Measurements from ENCODE around the gene JCHAIN. TPM values are rescaled to one million over a fixed set of nuclear protein-coding genes. Genes with fewer than 3 reads are reported as not detected.

JCHAIN gene
- total and polyA plus RNA-seq, 9 of the 15 experiments (the other 6 are each of a cell fraction or from before 2014, with no cell fraction given), result 0.04 to 0.68 (median 0.26) TPM; not detected in 5

DNA sequence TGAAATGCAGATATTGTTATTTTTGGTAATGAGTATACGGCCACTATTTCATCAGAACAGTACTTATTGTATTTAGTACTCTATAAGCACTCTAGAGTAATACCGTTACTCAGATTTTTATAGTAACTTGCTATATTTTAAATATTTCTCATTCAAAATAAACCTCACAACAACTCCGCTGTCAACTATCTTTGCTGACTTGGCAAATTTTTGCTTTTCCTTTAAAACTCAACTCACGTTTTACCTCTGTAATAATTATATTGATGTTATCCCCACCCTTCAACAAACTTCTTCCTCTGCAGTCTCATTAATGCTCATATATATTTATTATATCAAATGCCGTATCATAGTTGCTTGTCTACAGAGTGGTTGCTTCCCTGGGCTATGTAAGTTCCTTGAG is 9.0 kb downstream of the JCHAIN start:
- CTCF ChIA-PET (ENCODE audit: low intra/inter-chr PET ratio), result no interaction called here
- 0 out of 2 replicates have a peak, but pooled peaks cover 2% of the 10 kb centered on the region for H3K9me3 ChIP-seq (replicated peaks; ENCODE audit: control insufficient read depth, insufficient read depth, low read depth, low read length)
- no peak for FAIRE-seq

More for the DNA sequence above, 9.0 kb downstream of the JCHAIN start:
- Histone ChIP-seq H3K27ac (ENCODE audit: extremely low read depth, low read depth, low read length) (no peak overlapping the region), H3K9ac (ENCODE audit: insufficient read depth in 1 of 2, low read depth in 2 of 2, low read length in 2 of 2) (no peak overlapping the region), H2AFZ (ENCODE audit: low read depth, low read length) (no peak overlapping the region), H3K79me2 (ENCODE audit: control insufficient read depth, insufficient read depth, low read length) (no peaks in the 10 kb centered on the region), H3K9me1 (ENCODE audit: control insufficient read depth, insufficient read depth, low read length) (no peaks in the 10 kb centered on the region), H3K4me2 (ENCODE audit: insufficient read depth, low read length) (no peak overlapping the region), H3K36me3 (ENCODE audit: control insufficient read depth, insufficient read depth, low read length) (no peaks in the 10 kb centered on the region), H4K20me1 (replicated peaks; ENCODE audit: control insufficient read depth, insufficient read depth, low read length) (no peaks in the 10 kb centered on the region), H3K4me1 (replicated peaks in 1 of 2; ENCODE audit: control insufficient read depth in 2 of 2, insufficient read depth in 2 of 2, low read length in 2 of 2) (peaks cover 0 to 7% of the 10 kb centered on the region in 2 experiments; a peak in 2 of 5 replicates), H3K4me3 (no peak overlapping the region), H3K27me3 (ENCODE audit: control insufficient read depth in 2 of 2, insufficient read depth in 2 of 2, low read length in 2 of 2) (no peaks in the 10 kb centered on the region)
- peak; percentile 94 for TF ChIP-seq C11orf30 (IDR thresholded peaks at IDR 0.05; ENCODE audit: low read depth)
- TF ChIP-seq MAFG (tag; conservative IDR thresholded peaks at IDR 0.05), result peak; percentile 93
- peak; percentile 98 for TF ChIP-seq MAFF (IDR thresholded peaks at IDR 0.05; ENCODE audit: low read length)
- TF ChIP-seq MAFK (IDR thresholded peaks at IDR 0.05; ENCODE audit: low read length), result peak; percentile 98
- no peak for TF ChIP-seq LCOR (CRISPR knock-in tag; IDR thresholded peaks at IDR 0.05)
- TF ChIP-seq ZNF184 (CRISPR knock-in tag; IDR thresholded peaks at IDR 0.05), result no peak
- TF ChIP-seq, protein P1, sequence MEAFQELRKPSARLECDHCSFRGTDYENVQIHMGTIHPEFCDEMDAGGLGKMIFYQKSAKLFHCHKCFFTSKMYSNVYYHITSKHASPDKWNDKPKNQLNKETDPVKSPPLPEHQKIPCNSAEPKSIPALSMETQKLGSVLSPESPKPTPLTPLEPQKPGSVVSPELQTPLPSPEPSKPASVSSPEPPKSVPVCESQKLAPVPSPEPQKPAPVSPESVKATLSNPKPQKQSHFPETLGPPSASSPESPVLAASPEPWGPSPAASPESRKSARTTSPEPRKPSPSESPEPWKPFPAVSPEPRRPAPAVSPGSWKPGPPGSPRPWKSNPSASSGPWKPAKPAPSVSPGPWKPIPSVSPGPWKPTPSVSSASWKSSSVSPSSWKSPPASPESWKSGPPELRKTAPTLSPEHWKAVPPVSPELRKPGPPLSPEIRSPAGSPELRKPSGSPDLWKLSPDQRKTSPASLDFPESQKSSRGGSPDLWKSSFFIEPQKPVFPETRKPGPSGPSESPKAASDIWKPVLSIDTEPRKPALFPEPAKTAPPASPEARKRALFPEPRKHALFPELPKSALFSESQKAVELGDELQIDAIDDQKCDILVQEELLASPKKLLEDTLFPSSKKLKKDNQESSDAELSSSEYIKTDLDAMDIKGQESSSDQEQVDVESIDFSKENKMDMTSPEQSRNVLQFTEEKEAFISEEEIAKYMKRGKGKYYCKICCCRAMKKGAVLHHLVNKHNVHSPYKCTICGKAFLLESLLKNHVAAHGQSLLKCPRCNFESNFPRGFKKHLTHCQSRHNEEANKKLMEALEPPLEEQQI (IDR thresholded peaks at IDR 0.05), result no peak
- no peak for TF ChIP-seq RB1 (IDR thresholded peaks at IDR 0.05; ENCODE audit: low read depth)
- TF ChIP-seq ELF1 (tag; IDR thresholded peaks at IDR 0.05), result no peak
- peak; percentile 97 for TF ChIP-seq ZNF316 (IDR thresholded peaks at IDR 0.05)
- in situ Hi-C loops (cut with MboI), result no loop called here
- no TSS peak for BruUV-seq (replicated peaks)
- intact Hi-C loops (cut with micrococcal nuclease), result no loop called here
- ATAC-seq, result no peak
- WGBS (ENCODE audit: insufficient coverage, low coverage, missing lambda C conversion rate), result 43% methylated on average over 5 of the region's 5 CpGs
- POLR2A ChIA-PET, result no interaction called here
- DNase-seq (ENCODE audit: extremely low read depth in 1 of 4, low spot score in 3 of 4), result no peak
